HepG2 (cell line): ENCODE data around the gene QDPR. TPM values are rescaled to one million over a fixed set of nuclear protein-coding genes. Genes with fewer than 3 reads are reported as not detected.

Experiments
- ATAC-seq: fragments of 200-7000 bp; cut with Tn5 transposase; 3 replicates; pipeline ENCODE4 v1.9.1; 2020; ENCODE audit warnings: mild to moderate bottlenecking, moderate library complexity
- BruUV-seq: library from RNA; stranded (reverse); fragments of 400-500 nt; replicated peaks from 2 replicates; lab custom pipeline; 2021; lab: Mats Ljungman, UMichigan
- CTCF ChIA-PET: fragments of 300-600 bp; formaldehyde crosslinking; extraction: SDS; loops from one replicate; lab custom pipeline; 2021; ENCODE audit warnings: low total read pairs, inconsistent platforms, low intra/inter-chr PET ratio; lab: Yijun Ruan, JAX
- POLR2A ChIA-PET: fragments of 350-600 bp; sonication (Branson Sonifier 250); formaldehyde crosslinking; loops from one replicate; lab custom pipeline; 2020; ENCODE audit warnings: antibody characterized with exemption, inconsistent platforms; lab: Yijun Ruan, JAX
- DNase-seq: peaks from one replicate; pipeline ENCODE4 v3.0.0-alpha.2; 2015; ENCODE audit warnings: low spot score
- FAIRE-seq: peaks from 3 replicates; lab custom pipeline; 2011; peaks lifted over from hg19 to GRCh38; lab: Jason Lieb, UNC
- H2AFZ ChIP-seq: one replicate; pipeline ENCODE4 v1.6.1; 2011; ENCODE audit warnings: low read length, inconsistent platforms
- H3K27ac ChIP-seq: fragments of 300-600 bp; 3 replicates; pipeline ENCODE4 v1.8.0; 2011; ENCODE audit warnings: mixed run types, mild to moderate bottlenecking, mixed read lengths, low read length, inconsistent platforms; ENCODE audit not compliant: insufficient read depth; ENCODE audit errors: extremely low read length
- H3K27me3 ChIP-seq, 2 experiments: fragments of 200-600 bp in 1 of 2; 2 replicates in 1 of 2; 3 replicates in 1 of 2; pipeline versions ENCODE4 v1.6.0 to v1.8.0; 2011; ENCODE audit warnings: low read length in 2 of 2, mild to moderate bottlenecking in 2 of 2, moderate library complexity in 2 of 2, inconsistent platforms in 1 of 2; ENCODE audit not compliant: insufficient read depth in 2 of 2, control insufficient read depth in 1 of 2
- H3K36me3 ChIP-seq, 2 experiments: fragments of 200-600 bp in 1 of 2; replicated peaks in 1 of 2; 2 replicates in 1 of 2; 3 replicates in 1 of 2; pipeline versions ENCODE4 v1.5.1 to v1.8.0; 2011; ENCODE audit warnings: low read length in 2 of 2, inconsistent platforms in 1 of 2; ENCODE audit not compliant: insufficient read depth in 2 of 2, control insufficient read depth in 1 of 2
- H3K4me1 ChIP-seq: 2 replicates; pipeline ENCODE4 v1.5.1; 2012; ENCODE audit warnings: low read length, inconsistent platforms; ENCODE audit not compliant: insufficient read depth
- H3K4me2 ChIP-seq: 2 replicates; pipeline ENCODE4 v1.6.0; 2011; ENCODE audit warnings: low read depth, low read length, inconsistent platforms
- H3K4me3 ChIP-seq, 3 experiments: fragments of 200-600 bp in 1 of 3; sonication (generic), shearing (Covaris generic) in 1 of 3; replicated peaks in 1 of 3; 2 replicates each; pipeline ENCODE4 v1.5.1; 2011 to 2016; ENCODE audit warnings: low read length in 3 of 3, inconsistent platforms in 2 of 3, low read depth in 2 of 3, mild to moderate bottlenecking in 2 of 3, control low read depth in 1 of 3, mixed read lengths in 1 of 3; ENCODE audit not compliant: insufficient read depth in 1 of 3
- H3K79me2 ChIP-seq: one replicate; pipeline ENCODE4 v1.6.1; 2011; ENCODE audit warnings: low read length, inconsistent platforms; ENCODE audit not compliant: insufficient read depth
- H3K9ac ChIP-seq: 2 replicates; pipeline ENCODE4 v1.6.0; 2011; ENCODE audit warnings: mild to moderate bottlenecking, low read depth, low read length, inconsistent platforms; ENCODE audit not compliant: insufficient read depth
- H3K9me3 ChIP-seq: 2 replicates; pipeline ENCODE4 v1.5.1; 2012; ENCODE audit warnings: mild to moderate bottlenecking, low read length
- H4K20me1 ChIP-seq: 2 replicates; pipeline ENCODE4 v1.6.0; 2011; ENCODE audit warnings: inconsistent platforms, mild to moderate bottlenecking, low read length, moderate library complexity; ENCODE audit not compliant: insufficient read depth
- ADNP ChIP-seq: sonication (generic); formaldehyde crosslinking; IDR thresholded peaks from 2 replicates; pipeline ENCODE4 v1.4.0; 2020; ENCODE audit warnings: missing genetic modification reagents
- AGO2 ChIP-seq: fragments of 200-400 bp; formaldehyde crosslinking; optimal IDR thresholded peaks from 2 replicates; pipeline ENCODE3; 2017; ENCODE audit warnings: mild to moderate bottlenecking, low read depth, low read length, moderate library complexity
- DNMT1 ChIP-seq: sonication (generic); formaldehyde crosslinking; IDR thresholded peaks from 2 replicates; pipeline ENCODE4 v1.5.1; 2020; ENCODE audit warnings: mild to moderate bottlenecking, missing genetic modification reagents
- GABPA ChIP-seq, 2 experiments: IDR thresholded peaks; 2 replicates each; pipeline ENCODE4 v1.6.1; 2011 to 2016; ENCODE audit warnings: low read depth in 2 of 2, low read length in 1 of 2, missing biosample characterization in 1 of 2, missing genetic modification characterization in 1 of 2
- POLR2AphosphoS5 ChIP-seq: IDR thresholded peaks from 2 replicates; pipeline ENCODE4 v1.6.1; 2012; ENCODE audit warnings: low read depth, low read length
- ZNF530 ChIP-seq: sonication (generic); formaldehyde crosslinking; IDR thresholded peaks from 2 replicates; pipeline ENCODE4 v1.5.0; 2020; ENCODE audit warnings: low read depth, mild to moderate bottlenecking, missing genetic modification reagents
- WGBS: methylation state at CpG from one replicate; pipeline ENCODE4 v1.1.6; 2017; ENCODE audit warnings: low lambda C conversion rate; 5-methylcytosine and 5-hydroxymethylcytosine counted together
- in situ Hi-C: cut with HindIII; loops from 2 replicates; pipeline ENCODE4 v1.10.0; 2017; ENCODE audit warnings: low pct_unique_long_range_greater_than_20kb; ENCODE audit not compliant: extremely low pct_ligation_motif_present
- intact Hi-C: fragments of 100-400 bp; cut with micrococcal nuclease; formaldehyde crosslinking; loops from one replicate; pipeline ENCODE4 v1.10.0; 2022; ENCODE audit not compliant: unreplicated experiment
- polyA plus RNA-seq, 8 experiments: library from polyadenylated mRNA; depleted of rRNA in 3 of 8; stranded (reverse) in 7 of 8; unstranded in 1 of 8; fragments of >200 nt; fragmentation: Illumina TruSeq in 4 of 8; extraction: Trizol in 4 of 8; gene quantifications; 2 replicates each; pipeline versions ENCODE4 v1.2.1 to v1.2.3, GENCODE V29; 2011 to 2016; ENCODE audit warnings: low read depth in 4 of 8, missing spikeins in 1 of 8, mixed read lengths in 1 of 8; ENCODE audit not compliant: insufficient read depth in 1 of 8
- total RNA-seq, 5 experiments: library from RNA; depleted of rRNA; stranded (reverse); fragments of >200 nt; fragmentation: Illumina TruSeq; extraction: Trizol; gene quantifications; 2 replicates each; pipeline ENCODE4 v1.2.3, GENCODE V29; 2016; ENCODE audit warnings: low read depth in 1 of 5
- TF ChIP-seq, protein P1 (sequence below), 2 experiments: sonication (generic) in 1 of 2; formaldehyde crosslinking in 1 of 2; IDR thresholded peaks; 2 replicates each; pipeline versions ENCODE4 v1.6.1 to v1.9.0; 2014 to 2022; ENCODE audit warnings: antibody characterized with exemption in 1 of 2, borderline replicate concordance in 1 of 2, inconsistent platforms in 1 of 2, low read depth in 1 of 2, missing genetic modification reagents in 1 of 2
- TF ChIP-seq, protein P2 (sequence below): sonication (generic); formaldehyde crosslinking; IDR thresholded peaks from 2 replicates; pipeline ENCODE4 v1.5.0; 2020; ENCODE audit warnings: mild to moderate bottlenecking, missing genetic modification reagents, borderline replicate concordance

QDPR gene
- total and polyA plus RNA-seq, 2 of the 13 experiments (the other 11 are each of a cell fraction or from before 2014, with no cell fraction given), result 9.9 to 95.5 TPM

DNA sequence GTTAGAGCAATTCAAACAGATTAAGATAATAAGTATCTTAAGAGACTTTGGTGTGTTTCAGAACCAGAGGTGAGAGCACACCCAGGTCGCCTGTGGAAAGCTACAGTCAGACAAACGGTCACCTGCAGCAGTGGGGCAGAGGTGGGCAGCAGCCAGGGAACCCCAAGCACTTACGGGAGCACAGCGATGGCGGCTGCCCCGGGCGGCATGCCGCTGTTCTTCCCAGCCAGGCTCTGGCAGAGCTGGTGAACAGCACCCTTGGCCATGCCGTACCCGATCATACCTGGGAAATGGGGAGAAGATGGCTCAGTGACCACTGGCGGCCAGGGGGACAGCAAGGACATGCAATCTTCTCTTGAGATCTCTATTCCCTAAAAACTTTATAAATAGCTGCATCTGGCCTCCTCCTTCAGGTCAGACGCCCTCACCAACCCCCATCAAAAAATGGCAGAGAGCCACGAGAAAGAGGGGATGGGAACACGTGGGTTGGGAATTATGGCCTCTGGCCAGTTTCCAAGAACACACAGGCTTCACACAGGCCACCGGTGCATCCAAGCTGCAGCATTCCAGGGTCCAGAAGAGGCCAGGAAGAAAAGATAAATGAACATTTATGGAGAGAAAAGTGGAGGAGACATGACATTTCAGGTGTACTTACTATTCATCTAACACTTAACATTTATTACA is 19.7 kb downstream of the QDPR start:
- FAIRE-seq, result no peak
- no peak overlapping the region for H3K27ac ChIP-seq

More for the DNA sequence above, 19.7 kb downstream of the QDPR start:
- in situ Hi-C loops, result no loop called here
- no peaks in the 10 kb centered on the region for H3K9me3 ChIP-seq
- TF ChIP-seq AGO2, result peak; percentile 44
- TF ChIP-seq DNMT1, result no peak
- no peak for TF ChIP-seq ZNF530 (CRISPR knock-in tag)
- TF ChIP-seq ADNP (CRISPR knock-in tag), result no peak
- no peak for TF ChIP-seq GABPA (IDR thresholded peaks at IDR 0.05; ENCODE audit: low read depth, low read length)
- no peak for TF ChIP-seq GABPA (CRISPR knock-in tag; IDR thresholded peaks at IDR 0.05; ENCODE audit: low read depth)
- TF ChIP-seq, protein P1, sequence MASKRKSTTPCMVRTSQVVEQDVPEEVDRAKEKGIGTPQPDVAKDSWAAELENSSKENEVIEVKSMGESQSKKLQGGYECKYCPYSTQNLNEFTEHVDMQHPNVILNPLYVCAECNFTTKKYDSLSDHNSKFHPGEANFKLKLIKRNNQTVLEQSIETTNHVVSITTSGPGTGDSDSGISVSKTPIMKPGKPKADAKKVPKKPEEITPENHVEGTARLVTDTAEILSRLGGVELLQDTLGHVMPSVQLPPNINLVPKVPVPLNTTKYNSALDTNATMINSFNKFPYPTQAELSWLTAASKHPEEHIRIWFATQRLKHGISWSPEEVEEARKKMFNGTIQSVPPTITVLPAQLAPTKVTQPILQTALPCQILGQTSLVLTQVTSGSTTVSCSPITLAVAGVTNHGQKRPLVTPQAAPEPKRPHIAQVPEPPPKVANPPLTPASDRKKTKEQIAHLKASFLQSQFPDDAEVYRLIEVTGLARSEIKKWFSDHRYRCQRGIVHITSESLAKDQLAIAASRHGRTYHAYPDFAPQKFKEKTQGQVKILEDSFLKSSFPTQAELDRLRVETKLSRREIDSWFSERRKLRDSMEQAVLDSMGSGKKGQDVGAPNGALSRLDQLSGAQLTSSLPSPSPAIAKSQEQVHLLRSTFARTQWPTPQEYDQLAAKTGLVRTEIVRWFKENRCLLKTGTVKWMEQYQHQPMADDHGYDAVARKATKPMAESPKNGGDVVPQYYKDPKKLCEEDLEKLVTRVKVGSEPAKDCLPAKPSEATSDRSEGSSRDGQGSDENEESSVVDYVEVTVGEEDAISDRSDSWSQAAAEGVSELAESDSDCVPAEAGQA (IDR thresholded peaks at IDR 0.05; ENCODE audit: low read depth), result no peak
- TF ChIP-seq, protein P1 (CRISPR knock-in tag; IDR thresholded peaks at IDR 0.05; ENCODE audit: borderline replicate concordance), result no peak
- no peak for TF ChIP-seq POLR2AphosphoS5
- TF ChIP-seq, protein P2, sequence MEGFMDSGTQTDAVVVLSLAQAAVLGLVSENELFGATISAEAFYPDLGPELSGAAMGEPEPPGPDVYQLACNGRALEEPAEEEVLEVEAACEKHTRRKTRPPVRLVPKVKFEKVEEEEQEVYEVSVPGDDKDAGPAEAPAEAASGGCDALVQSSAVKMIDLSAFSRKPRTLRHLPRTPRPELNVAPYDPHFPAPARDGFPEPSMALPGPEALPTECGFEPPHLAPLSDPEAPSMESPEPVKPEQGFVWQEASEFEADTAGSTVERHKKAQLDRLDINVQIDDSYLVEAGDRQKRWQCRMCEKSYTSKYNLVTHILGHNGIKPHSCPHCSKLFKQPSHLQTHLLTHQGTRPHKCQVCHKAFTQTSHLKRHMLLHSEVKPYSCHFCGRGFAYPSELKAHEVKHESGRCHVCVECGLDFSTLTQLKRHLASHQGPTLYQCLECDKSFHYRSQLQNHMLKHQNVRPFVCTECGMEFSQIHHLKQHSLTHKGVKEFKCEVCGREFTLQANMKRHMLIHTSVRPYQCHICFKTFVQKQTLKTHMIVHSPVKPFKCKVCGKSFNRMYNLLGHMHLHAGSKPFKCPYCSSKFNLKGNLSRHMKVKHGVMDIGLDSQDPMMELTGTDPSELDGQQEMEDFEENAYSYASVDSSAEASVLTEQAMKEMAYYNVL (CRISPR knock-in tag), result no peak
- TF ChIP-seq, all 625 proteins: peak for 1
- intact Hi-C loops, result no loop called here
- Histone ChIP-seq H3K4me3 (no peak overlapping the region), H3K9ac (no peak overlapping the region), H3K4me2 (no peak overlapping the region), H2AFZ (no peak overlapping the region), H3K79me2 (peaks cover 2% of the 10 kb centered on the region), H4K20me1 (peaks cover 10% of the 10 kb centered on the region; the same call in 1 of the 2 replicates), H3K4me1 (peaks cover 32% of the 10 kb centered on the region), H3K27me3 (no peaks in the 10 kb centered on the region), H3K36me3 (peaks cover 37 to 78% of the 10 kb centered on the region in 2 experiments)
- BruUV-seq, result no TSS peak
- DNase-seq (no peak), ATAC-seq (no peak)
- 87% methylated on average over 7 of the region's 15 CpGs for WGBS
- ChIA-PET POLR2A (no interaction called here), CTCF (no interaction called here)
